GM20000 (cell line): ENCODE data around the gene MAGI1.
A peak's percentile ranks its signal among the peaks of the same experiment; 100 is the strongest.

ENCODE experiments used
- DNase-seq: peaks from one replicate; pipeline ENCODE4 v3.0.0; 2012; ENCODE audit warnings: low spot score
- TF ChIP-seq, protein P1 (sequence below): IDR thresholded peaks from 2 replicates; pipeline ENCODE4 v1.5.1; 2012; ENCODE audit warnings: mild to moderate bottlenecking, control low read depth; ENCODE audit errors: extremely low read depth, missing control alignments

MAGI1 gene

DNA sequence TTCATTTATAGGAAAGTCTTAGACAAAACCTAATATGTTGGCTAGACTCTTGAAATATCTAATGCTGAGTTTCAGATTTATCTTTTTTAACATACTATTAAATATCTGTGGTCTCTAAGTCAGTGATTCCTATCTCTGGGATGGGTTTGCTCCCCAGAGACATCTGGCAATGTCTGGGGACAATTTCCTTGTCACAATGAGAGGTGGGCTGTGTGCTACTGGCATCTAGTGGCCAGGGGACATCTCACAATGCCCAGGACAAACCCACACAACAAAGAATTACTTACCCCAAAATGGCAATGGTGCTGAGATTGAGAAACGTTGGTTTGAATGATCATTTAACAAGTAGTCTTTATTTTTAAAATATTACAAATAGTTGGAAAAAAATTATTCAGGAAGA lies 602.1 kb downstream of the MAGI1 start:
- DNase-seq, result no peak
- TF ChIP-seq, protein P1, sequence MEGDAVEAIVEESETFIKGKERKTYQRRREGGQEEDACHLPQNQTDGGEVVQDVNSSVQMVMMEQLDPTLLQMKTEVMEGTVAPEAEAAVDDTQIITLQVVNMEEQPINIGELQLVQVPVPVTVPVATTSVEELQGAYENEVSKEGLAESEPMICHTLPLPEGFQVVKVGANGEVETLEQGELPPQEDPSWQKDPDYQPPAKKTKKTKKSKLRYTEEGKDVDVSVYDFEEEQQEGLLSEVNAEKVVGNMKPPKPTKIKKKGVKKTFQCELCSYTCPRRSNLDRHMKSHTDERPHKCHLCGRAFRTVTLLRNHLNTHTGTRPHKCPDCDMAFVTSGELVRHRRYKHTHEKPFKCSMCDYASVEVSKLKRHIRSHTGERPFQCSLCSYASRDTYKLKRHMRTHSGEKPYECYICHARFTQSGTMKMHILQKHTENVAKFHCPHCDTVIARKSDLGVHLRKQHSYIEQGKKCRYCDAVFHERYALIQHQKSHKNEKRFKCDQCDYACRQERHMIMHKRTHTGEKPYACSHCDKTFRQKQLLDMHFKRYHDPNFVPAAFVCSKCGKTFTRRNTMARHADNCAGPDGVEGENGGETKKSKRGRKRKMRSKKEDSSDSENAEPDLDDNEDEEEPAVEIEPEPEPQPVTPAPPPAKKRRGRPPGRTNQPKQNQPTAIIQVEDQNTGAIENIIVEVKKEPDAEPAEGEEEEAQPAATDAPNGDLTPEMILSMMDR, result peak; percentile 17

DNA sequence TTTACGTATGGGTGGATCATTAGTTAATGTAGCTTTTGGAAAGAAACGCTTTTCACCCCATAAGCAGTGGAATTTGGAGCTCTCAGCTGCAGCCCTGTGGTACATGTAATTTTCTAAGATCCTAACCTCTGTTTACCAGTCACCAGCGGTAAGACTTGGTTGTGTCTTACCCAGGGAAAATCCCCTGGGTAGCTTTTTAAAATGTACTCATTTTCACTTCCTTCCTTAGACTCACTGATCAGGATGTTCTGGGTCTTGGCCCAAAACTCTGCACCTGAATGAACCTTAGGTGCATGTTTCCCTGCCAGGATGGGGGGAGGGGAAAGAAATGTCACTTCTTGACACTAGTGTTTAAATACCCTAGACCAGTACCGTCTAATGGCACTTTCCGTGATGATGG lies 605.2 kb downstream of the MAGI1 start:
- TF ChIP-seq, protein P1, result no peak
- DNase-seq, result no peak

DNA sequence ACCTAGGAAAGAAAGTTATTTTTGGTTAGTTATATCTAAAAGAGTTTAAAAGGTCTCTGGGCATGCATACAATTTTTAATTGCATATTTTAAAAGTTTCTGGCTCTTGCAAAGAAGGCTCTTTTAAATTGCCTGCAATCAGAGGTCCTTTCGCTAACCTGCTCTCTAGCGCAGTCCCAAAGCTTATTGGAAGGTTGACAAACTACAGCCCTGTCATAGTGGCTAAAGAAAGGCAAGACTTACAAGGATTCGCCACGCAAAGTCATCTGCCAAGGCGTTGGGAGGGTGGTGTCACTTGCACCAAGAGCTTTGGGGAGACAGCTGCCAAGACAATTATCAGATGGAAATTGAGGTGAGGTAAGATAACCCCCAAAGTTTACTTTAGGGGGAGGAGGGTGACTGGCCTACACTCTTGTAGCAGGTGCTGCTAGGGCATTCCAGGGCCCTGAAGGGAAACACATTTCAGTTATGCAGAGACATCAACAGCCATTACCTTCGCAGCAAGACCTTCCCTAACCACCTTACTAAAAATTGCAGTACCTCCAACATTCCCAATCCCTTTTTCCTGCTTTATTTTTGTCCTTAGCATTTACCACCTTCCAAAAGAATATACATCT lies 606.2 kb downstream of the MAGI1 start:
- TF ChIP-seq, protein P1, result no peak
- DNase-seq, result no peak

DNA sequence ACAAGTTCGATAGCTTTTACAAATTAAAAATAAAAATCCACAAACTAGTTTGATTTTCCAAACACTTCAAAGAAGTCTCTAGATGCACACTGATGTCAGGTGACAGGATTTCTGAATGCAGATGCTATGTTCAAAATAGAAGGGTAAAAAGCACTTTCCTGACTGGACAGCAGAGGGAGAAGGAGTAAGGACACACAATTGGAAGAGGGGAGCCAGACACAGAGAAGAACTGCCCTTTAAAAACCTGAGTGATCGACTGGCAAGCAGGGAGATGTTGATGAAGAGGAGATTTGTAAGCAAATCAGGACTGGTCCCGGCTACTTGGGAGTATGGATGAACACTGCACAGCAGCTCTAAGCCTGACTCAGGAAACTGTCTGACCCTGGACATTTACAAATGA lies 612.8 kb downstream of the MAGI1 start:
- no peak for DNase-seq
- TF ChIP-seq, protein P1, result no peak

DNA sequence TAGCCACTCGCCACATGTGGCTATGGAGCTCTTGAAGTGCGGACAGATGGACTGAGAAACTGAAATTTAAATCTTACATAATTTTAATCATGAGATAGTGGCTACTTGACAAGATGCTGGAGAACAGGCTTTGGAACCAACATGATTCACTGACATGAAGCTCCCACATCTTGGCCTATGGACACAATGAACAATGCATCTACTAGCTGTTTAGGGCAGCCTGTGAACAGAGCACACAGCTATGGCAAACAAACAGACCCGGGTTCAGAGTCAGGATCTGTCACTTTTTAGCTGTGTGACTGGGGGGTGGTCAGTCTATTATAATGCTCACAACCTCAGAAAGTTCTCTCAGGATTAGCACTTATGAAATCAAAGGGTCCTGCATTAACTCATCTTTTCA lies 616.6 kb downstream of the MAGI1 start:
- DNase-seq, result no peak
- TF ChIP-seq, protein P1, result no peak

DNA sequence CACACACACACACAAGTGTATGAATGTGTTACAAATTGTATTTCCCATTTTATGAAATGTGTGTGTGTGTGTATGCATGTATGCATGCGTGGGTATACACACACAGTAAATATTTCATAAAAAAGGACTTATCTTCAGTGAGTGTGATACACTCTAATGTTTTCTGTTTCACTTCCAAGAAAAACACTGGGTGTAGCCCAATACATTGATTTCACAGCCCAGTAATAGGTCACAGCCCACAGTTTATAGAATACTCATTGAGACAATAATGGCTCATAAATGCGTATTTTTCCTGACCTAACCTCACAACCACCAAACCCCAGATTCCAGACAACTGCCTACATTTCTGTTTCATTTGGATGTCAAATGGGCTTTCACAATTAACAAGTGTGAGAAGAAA lies 619.5 kb downstream of the MAGI1 start:
- TF ChIP-seq, protein P1, result no peak

DNA sequence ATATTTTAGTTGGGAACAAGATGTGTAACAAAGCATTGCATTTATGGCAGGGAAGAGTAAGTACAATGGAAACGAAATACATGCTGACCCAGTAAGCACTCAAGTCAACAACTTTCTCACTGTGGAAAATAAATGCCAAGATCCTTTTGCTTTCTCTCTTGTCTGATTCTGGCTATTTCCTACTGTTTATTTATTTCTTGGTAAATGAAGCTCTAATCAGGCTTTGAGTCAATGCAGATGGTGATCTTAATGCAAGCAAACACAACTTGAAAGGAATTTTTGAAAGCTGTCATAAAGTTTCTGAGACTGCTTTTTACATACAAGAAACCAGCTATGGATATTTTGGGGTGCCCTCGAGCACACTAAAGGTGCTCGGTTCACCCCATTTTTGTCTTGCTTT lies 624.8 kb downstream of the MAGI1 start:
- DNase-seq, result no peak
- TF ChIP-seq, protein P1, result no peak

More for the DNA sequence above, 619.5 kb downstream of the MAGI1 start:
- DNase-seq, result no peak
